Ishikawa (cell line): ENCODE measurements around the gene PCDHB3.

Experiments used
- CEBPB ChIP-seq: IDR thresholded peaks from 2 replicates; pipeline ENCODE4 v1.6.1; 2012
- CREB1 ChIP-seq: IDR thresholded peaks from 2 replicates; pipeline ENCODE4 v1.6.1; 2012; ENCODE audit warnings: low read depth
- EGR1 ChIP-seq: IDR thresholded peaks from 2 replicates; pipeline ENCODE4 v1.6.1; 2012
- EP300 ChIP-seq: IDR thresholded peaks from 2 replicates; pipeline ENCODE4 v1.6.1; 2012; ENCODE audit warnings: borderline replicate concordance
- FOXM1 ChIP-seq: IDR thresholded peaks from 2 replicates; pipeline ENCODE4 v1.6.1; 2012; ENCODE audit warnings: low read depth, borderline replicate concordance
- NFIC ChIP-seq: IDR thresholded peaks from 2 replicates; pipeline ENCODE4 v1.6.1; 2012
- RAD21 ChIP-seq: IDR thresholded peaks from 2 replicates; pipeline ENCODE4 v1.6.1; 2012; ENCODE audit warnings: low read depth
- TAF1 ChIP-seq: IDR thresholded peaks from 2 replicates; pipeline ENCODE4 v1.6.1; 2012; ENCODE audit warnings: low read depth, mild to moderate bottlenecking
- TCF12 ChIP-seq: IDR thresholded peaks from 2 replicates; pipeline ENCODE4 v1.6.1; 2012; ENCODE audit warnings: low read depth
- TEAD4 ChIP-seq: IDR thresholded peaks from 2 replicates; pipeline ENCODE4 v1.6.1; 2012
- YY1 ChIP-seq: IDR thresholded peaks from 2 replicates; pipeline ENCODE4 v1.6.1; 2012; ENCODE audit warnings: low read depth
- ZBTB7A ChIP-seq: IDR thresholded peaks from 2 replicates; pipeline ENCODE4 v1.6.1; 2012; ENCODE audit warnings: low read depth
- TF ChIP-seq, protein P1 (sequence below): IDR thresholded peaks from 2 replicates; pipeline ENCODE4 v1.6.1; 2012; ENCODE audit warnings: low read depth, mild to moderate bottlenecking
- TF ChIP-seq, protein P2 (sequence below): IDR thresholded peaks from 2 replicates; pipeline ENCODE4 v1.6.1; 2012
- TF ChIP-seq, protein P3 (sequence below): IDR thresholded peaks from 2 replicates; pipeline ENCODE4 v1.6.1; 2012

The PCDHB3 gene

DNA sequence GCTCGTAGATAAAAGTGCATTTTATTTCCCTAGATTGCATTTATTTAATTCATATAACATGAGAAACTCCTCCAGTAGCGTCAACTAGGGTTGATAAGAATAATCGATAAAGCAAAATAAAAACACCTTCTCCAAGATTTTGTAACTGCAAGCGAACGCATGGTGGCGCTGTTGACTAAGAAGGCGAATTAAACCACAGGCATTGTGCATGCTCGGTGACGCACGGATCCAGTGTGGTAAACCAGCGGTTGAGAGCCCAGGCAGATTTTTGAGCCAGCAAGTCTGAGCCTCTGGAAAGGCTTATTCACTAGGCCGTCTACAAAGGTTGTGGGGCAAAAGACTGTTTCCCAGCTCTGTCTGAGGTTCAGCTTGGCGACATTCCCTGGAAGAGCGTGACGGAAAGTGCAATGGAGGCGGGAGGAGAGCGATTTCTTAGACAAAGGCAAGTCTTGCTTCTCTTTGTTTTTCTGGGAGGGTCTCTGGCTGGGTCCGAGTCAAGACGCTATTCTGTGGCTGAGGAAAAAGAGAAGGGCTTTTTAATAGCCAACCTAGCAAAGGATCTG is at the start of gene PCDHB3:
Gene PCDHB3 (plus strand): TSS at position 231 of the 563 bp plus-strand sequence. CDS start 177 bp downstream, at position 408.
- no peak for TF ChIP-seq EP300
- TF ChIP-seq TEAD4: no peak
- TF ChIP-seq, protein P1, sequence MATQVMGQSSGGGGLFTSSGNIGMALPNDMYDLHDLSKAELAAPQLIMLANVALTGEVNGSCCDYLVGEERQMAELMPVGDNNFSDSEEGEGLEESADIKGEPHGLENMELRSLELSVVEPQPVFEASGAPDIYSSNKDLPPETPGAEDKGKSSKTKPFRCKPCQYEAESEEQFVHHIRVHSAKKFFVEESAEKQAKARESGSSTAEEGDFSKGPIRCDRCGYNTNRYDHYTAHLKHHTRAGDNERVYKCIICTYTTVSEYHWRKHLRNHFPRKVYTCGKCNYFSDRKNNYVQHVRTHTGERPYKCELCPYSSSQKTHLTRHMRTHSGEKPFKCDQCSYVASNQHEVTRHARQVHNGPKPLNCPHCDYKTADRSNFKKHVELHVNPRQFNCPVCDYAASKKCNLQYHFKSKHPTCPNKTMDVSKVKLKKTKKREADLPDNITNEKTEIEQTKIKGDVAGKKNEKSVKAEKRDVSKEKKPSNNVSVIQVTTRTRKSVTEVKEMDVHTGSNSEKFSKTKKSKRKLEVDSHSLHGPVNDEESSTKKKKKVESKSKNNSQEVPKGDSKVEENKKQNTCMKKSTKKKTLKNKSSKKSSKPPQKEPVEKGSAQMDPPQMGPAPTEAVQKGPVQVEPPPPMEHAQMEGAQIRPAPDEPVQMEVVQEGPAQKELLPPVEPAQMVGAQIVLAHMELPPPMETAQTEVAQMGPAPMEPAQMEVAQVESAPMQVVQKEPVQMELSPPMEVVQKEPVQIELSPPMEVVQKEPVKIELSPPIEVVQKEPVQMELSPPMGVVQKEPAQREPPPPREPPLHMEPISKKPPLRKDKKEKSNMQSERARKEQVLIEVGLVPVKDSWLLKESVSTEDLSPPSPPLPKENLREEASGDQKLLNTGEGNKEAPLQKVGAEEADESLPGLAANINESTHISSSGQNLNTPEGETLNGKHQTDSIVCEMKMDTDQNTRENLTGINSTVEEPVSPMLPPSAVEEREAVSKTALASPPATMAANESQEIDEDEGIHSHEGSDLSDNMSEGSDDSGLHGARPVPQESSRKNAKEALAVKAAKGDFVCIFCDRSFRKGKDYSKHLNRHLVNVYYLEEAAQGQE: no peak
- peak; percentile 24; the same call in 1 of the 2 replicates for TF ChIP-seq RAD21
- no peak for TF ChIP-seq EGR1
- no peak for TF ChIP-seq YY1

DNA sequence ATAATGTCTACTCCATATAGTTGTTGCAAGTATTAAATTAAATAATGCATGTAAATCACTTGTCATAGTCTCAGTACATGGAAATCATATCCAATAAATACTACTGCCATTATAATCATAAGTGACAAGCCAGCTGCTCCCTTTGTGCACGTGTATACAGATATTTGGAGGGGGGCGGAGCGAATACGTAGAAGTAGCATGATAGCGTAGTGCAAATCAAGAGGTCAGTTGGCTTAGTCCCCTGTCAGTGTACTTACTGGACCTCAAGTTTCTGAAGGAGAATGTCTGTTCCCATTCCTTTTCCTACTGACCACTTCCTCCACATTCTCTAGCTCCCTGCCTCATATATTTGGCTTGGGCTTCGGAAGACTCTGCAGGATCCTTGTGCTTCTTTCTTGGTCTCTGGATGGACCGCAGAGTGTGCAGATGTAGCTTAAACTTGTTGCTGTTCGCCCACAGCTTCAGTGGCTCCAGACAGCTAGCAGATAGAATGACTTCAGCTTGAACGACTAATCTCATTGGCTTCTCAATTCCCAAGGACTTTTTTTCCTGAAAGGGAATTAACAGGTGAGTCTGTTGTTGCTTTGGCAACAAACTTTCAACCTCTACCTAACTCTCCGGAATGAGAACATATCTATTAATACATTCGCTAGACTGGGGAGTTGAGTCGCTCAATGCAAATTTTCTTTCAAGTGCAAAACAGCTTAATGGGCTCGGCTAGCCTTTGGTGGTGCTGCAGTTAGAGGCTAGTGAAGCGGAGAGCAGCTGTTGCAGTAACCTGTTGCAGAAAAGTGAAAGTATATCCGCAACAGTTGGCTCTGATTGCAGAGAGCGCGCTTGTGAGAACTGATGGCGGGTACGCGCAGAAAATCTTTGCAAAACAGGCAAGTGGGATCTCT is 49.4 kb upstream of the PCDHB3 start, which contains the start of gene PCDHB1:
Gene PCDHB1 (plus strand): TSS at position 753 of the 899 bp plus-strand sequence. CDS start 97 bp downstream, at position 850.
- TF ChIP-seq FOXM1 (no peak), TAF1 (no peak), CREB1 (no peak), YY1 (no peak), TEAD4 (no peak), RAD21 (no peak), NFIC (no peak), ZBTB7A (no peak), EGR1 (no peak), CEBPB (no peak), EP300 (no peak), TCF12 (no peak)
- TF ChIP-seq, protein P1: no peak
- TF ChIP-seq, protein P2, sequence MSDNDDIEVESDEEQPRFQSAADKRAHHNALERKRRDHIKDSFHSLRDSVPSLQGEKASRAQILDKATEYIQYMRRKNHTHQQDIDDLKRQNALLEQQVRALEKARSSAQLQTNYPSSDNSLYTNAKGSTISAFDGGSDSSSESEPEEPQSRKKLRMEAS: no peak
- TF ChIP-seq, protein P3, sequence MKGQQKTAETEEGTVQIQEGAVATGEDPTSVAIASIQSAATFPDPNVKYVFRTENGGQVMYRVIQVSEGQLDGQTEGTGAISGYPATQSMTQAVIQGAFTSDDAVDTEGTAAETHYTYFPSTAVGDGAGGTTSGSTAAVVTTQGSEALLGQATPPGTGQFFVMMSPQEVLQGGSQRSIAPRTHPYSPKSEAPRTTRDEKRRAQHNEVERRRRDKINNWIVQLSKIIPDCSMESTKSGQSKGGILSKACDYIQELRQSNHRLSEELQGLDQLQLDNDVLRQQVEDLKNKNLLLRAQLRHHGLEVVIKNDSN: no peak

DNA sequence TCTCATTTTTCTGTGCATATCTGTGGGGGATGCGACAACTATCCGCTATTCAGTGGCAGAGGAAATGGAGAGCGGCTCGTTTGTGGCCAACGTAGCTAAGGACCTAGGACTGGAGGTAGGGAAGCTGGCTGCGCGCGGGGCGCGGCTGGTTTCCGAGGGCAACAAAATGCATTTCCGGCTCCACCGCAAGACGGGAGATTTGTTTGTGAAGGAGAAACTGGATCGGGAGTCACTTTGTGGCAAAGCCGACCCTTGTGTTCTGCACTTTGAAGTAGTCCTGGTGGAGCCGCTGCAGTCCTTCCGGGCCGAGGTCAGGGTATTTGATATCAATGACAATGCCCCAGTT is 48.8 kb upstream of the PCDHB3 start:
- no peak for TF ChIP-seq CREB1
- TF ChIP-seq, protein P1: no peak
- TF ChIP-seq FOXM1: no peak

DNA sequence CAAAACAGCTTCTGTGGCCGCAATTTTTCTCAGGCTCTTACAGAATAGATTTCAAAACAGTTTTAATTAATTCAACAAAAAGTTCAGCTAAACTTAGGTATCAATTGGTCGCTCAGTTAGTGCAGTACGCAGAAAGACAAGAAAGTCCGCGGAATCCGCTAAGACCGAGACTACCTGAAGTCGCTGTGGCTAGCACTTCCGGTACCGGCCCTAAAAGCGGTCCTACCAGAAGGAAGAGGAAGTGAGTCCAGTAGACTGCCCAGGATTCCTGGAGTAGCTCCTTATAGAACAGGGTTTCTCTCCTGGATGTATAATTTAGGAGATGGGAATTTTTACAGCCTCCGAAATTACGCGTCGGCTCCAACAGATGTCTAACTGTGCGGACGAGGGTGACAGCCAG is 22.4 kb upstream of the PCDHB3 start:
- no peak for TF ChIP-seq TEAD4
- no peak for TF ChIP-seq RAD21
- no peak for TF ChIP-seq EGR1

DNA sequence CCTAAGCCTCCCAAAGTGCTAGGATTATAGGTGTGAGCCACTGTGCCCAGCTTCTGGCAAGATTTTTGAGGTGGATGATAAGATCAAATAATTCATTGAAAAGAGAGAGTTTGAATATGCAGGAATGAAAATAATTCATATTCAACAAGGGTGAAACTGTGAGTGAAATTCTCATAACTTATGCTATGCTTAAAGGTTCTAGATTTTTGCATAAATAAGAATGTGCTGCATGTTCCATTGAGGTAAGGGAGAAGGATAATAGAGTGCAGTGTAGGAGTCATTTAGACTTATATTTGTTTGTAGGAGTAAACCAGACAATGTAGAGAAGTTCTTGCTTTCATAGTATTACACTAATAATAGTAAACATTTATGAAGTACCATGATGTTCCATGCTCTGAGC is 18.0 kb upstream of the PCDHB3 start:
- no peak for TF ChIP-seq YY1
- no peak for TF ChIP-seq TAF1
- TF ChIP-seq, protein P1: no peak
